ENCODE measurements around the gene C2orf68. TPM values are rescaled to one million over a fixed set of nuclear protein-coding genes. Genes with fewer than 3 reads are reported as not detected.

Gene C2orf68, protein sequence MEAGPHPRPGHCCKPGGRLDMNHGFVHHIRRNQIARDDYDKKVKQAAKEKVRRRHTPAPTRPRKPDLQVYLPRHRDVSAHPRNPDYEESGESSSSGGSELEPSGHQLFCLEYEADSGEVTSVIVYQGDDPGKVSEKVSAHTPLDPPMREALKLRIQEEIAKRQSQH
- total RNA-seq = 14.1 and 14.9 TPM in 2 replicates

DNA sequence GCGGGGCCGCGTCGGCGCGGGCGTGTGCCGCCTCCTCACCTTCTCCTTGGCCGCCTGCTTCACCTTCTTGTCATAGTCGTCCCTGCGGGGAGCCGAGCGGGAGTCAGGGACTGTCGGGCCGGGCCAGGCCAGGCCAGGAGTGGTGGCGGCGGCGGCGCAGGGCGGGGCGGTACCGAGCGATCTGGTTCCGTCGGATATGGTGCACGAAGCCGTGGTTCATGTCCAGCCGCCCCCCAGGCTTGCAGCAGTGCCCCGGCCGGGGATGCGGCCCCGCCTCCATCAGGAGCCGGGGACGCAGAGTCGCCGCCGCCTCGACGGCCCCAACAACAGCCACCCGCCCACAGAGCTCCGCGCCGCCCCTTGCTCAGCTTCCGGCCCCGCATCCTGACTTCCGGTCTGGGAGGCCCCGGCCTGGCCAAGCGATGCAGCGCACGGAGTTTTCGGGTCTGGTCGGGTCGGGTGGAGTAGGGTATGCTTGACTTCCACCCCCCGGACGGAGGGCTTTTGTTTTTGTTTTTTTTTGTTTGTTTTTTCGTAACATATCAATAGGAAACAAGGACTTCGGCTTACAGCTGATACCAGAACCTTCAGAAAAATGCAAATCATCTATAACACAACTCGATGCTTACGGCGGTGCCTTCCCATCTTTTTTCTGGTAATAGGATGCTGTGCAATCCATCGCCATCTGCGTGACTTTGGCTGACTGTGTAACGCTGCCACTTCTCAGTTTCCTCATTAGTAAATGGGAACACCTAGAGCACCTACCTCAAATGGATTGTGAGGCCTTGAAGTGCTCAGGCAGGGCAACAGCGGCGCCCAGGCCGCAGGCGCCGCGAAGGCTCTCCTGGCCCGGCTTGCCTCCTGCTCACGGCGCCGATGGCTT lies at the start of gene C2orf68:
TSS of gene C2orf68 (minus strand) at position 362 of the 883 bp plus-strand sequence. CDS start at position 280, 82 bp downstream.

GRCh38 chr2:85602476-85603234 lies 9.2 kb downstream of the C2orf68 start, which contains the start of gene TMEM150A:
Gene TMEM150A (minus strand): TSS chr2:85602698. CDS start chr2:85601948, 750 bp downstream.

DNA sequence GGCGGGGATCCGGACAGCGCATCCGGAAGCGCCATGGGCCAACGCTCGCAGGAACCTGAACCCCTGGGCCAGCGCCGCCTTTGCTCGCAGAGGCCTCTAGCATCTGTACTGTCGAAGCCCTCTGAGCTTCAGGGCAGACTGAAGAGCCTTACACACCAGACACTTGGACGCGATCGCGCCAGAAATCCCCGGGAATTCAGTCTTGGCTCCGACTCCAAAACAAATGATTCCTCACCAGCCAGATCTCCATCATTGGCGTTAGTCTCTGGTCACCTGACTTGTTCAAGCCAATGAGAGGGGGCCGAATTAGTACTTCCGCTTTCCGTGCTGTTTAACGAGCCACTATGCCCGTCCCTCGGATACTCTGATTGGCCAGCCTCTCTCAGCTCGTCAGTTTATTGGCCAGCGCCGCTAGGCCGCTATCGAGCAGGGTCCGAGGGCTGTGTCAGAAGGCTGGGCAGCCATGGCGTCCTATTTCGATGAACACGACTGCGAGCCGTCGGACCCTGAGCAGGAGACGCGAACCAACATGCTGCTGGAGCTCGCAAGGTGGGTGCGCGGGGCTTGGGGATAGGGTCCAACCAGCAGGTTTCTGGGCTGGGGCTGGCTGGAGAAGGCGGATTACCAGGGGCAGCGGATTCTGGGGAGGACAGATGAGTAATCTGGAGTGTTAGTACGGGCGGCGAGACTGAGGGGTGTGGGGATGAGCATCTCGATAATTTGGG lies 16.4 kb downstream of the C2orf68 start, which contains the start of gene RNF181:
TSS of gene RNF181 (plus strand) at position 445 of the 725 bp plus-strand sequence. CDS start at position 464, 19 bp downstream.

GRCh38 chr2:85584354-85584856 lies 27.5 kb downstream of the C2orf68 start, which contains the start of gene VAMP5:
Gene VAMP5 (plus strand): TSS chr2:85584431. CDS start chr2:85584491, 60 bp downstream.

GRCh38 chr2:85577386-85578242 lies 34.3 kb downstream of the C2orf68 start, which contains the start of gene VAMP8:
Gene VAMP8 (plus strand): TSS chr2:85577586. CDS start chr2:85577647, 61 bp downstream.

DNA sequence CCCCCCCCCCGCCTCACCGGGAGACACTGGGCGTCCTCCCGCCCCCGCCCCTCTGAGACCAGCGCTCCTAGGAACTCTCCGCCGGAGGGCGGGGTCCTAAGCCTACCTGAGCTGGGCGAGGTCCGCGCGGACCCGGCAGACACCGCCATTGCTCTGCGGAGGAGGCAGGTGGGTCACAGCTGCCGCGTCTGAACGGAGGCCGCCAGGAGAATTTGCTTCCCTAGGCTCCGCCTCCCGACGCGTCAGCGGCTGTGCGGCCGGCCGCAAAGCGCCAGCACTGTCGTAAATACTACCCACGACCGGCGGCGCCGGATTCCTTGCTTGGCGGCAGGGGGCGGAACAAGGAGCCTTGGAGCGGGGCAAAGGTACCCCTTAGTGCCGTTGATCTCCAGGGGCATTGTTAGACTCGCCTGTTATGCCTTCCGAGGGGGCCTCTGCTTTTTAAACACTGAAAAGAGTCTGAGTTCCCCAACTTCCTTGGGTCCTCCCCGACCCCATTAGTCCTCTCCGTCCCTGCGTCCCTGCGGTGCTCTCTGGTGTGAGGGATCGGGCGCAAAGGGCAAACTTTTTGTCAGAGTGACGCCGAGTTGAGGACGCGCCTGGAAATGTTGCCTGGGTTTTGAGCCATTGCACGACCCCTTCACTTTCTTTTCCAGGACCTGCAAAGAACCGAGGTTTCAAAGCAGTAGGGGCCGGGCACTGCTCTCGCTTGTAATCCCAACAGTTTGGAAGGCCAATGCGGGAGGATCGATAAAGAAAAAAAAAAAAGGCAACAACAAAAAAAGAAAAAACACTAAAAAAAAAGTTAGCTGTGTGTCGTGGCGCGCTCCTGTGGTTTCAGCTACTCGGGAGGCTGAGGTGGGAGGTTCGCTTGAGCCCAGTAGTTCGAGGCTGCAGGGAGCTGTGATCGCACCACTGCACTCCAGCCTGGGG lies 50.3 kb downstream of the C2orf68 start, which contains the start of gene GGCX:
TSS of gene GGCX (minus strand) at position 214 of the 933 bp plus-strand sequence. CDS start at position 149, 65 bp downstream.

Other genes with a start within 250 kb of the C2orf68 start
- 121 and 128 TPM in 2 replicates for gene CAPG, start 201.7 kb downstream of the C2orf68 start, total RNA-seq
- gene SH2D6, start 193.4 kb downstream of the C2orf68 start, total RNA-seq = 0.14 and 0.55 TPM in 2 replicates
- 84.9 and 114 TPM in 2 replicates for gene MAT2A, start 72.9 kb downstream of the C2orf68 start, total RNA-seq
- 45.7 and 58.6 TPM in 2 replicates for gene GGCX, start 50.6 kb downstream of the C2orf68 start, total RNA-seq
- gene VAMP8, start 34.5 kb downstream of the C2orf68 start, total RNA-seq = 1.8 and 3.0 TPM in 2 replicates
- 32.8 and 39.0 TPM in 2 replicates for gene VAMP5, start 27.6 kb downstream of the C2orf68 start, total RNA-seq
- 232 and 290 TPM in 2 replicates for gene RNF181, start 16.3 kb downstream of the C2orf68 start, total RNA-seq
- 7.4 and 11.1 TPM in 2 replicates for gene TMEM150A, start 9.4 kb downstream of the C2orf68 start, total RNA-seq
- gene USP39, start 4.1 kb upstream of the C2orf68 start, total RNA-seq = 34.9 and 35.6 TPM in 2 replicates
- not detected in 2 replicates for gene SFTPB, start 56.1 kb upstream of the C2orf68 start, total RNA-seq
- gene GNLY, start 82.3 kb upstream of the C2orf68 start, total RNA-seq = not detected in 2 replicates
- 29.3 and 72.5 TPM in 2 replicates for gene ATOH8, start 141.9 kb upstream of the C2orf68 start, total RNA-seq

Measured in smooth muscle cell of bladder (primary cell).